MM.1S (cell line): Measurements from ENCODE around the gene MRPS35.

ENCODE experiments used
- DNase-seq: peaks from one replicate; pipeline ENCODE4 v3.0.0-alpha.2; 2015
- H2AFZ ChIP-seq: fragments of 300-600 bp; sonication (generic); 2 replicates; pipeline ENCODE4 v1.6.0; 2016; ENCODE audit warnings: antibody characterized with exemption, low read length
- H3F3A ChIP-seq: fragments of 300-600 bp; sonication (generic); 2 replicates; pipeline ENCODE4 v1.6.1; 2016; ENCODE audit warnings: mild to moderate bottlenecking, antibody characterized with exemption, low read length, moderate library complexity, mixed read lengths; ENCODE audit not compliant: insufficient read depth
- H3K27ac ChIP-seq: fragments of 300-600 bp; sonication (generic); 2 replicates; pipeline ENCODE4 v1.5.1; 2016; ENCODE audit warnings: mild to moderate bottlenecking, low read length
- H3K27me3 ChIP-seq: fragments of 300-600 bp; sonication (generic); replicated peaks from 2 replicates; pipeline ENCODE4 v1.6.0; 2016; ENCODE audit warnings: low read length; ENCODE audit not compliant: insufficient read depth
- H3K36me3 ChIP-seq: fragments of 300-600 bp; sonication (generic); replicated peaks from 2 replicates; pipeline ENCODE4 v1.6.1; 2016; ENCODE audit warnings: mild to moderate bottlenecking, low read length, mixed read lengths; ENCODE audit not compliant: insufficient read depth
- H3K4me1 ChIP-seq: fragments of 300-600 bp; sonication (generic); 2 replicates; pipeline ENCODE4 v1.6.1; 2016; ENCODE audit warnings: low read length, mixed read lengths
- H3K4me2 ChIP-seq: fragments of 300-600 bp; sonication (generic); 2 replicates; pipeline ENCODE4 v1.6.0; 2016; ENCODE audit warnings: low read depth, low read length
- H3K4me3 ChIP-seq: fragments of 300-600 bp; sonication (generic); 2 replicates; pipeline ENCODE4 v1.5.1; 2016; ENCODE audit warnings: low read length, mixed read lengths
- H3K79me2 ChIP-seq: fragments of 300-600 bp; sonication (generic); 2 replicates; pipeline ENCODE4 v1.6.1; 2016; ENCODE audit warnings: mixed run types, low read length, mixed read lengths
- H3K9ac ChIP-seq: fragments of 300-600 bp; sonication (generic); 2 replicates; pipeline ENCODE4 v1.6.1; 2016; ENCODE audit warnings: low read length, mixed read lengths
- H3K9me2 ChIP-seq: fragments of 300-600 bp; sonication (generic); replicated peaks from 2 replicates; pipeline ENCODE4 v1.6.1; 2016; ENCODE audit warnings: mild to moderate bottlenecking, low read length, mixed read lengths; ENCODE audit not compliant: insufficient read depth
- H3K9me3 ChIP-seq: fragments of 300-600 bp; sonication (generic); replicated peaks from 2 replicates; pipeline ENCODE4 v1.6.1; 2016; ENCODE audit warnings: mild to moderate bottlenecking, low read length, mixed read lengths; ENCODE audit not compliant: insufficient read depth
- H4K20me1 ChIP-seq: fragments of 300-600 bp; sonication (generic); 2 replicates; pipeline ENCODE4 v1.6.1; 2016; ENCODE audit warnings: mild to moderate bottlenecking, low read length, moderate library complexity, mixed read lengths; ENCODE audit not compliant: insufficient read depth
- CTCF ChIP-seq: fragments of 300-600 bp; sonication (generic); IDR thresholded peaks from 2 replicates; pipeline ENCODE4 v1.5.1; 2016; ENCODE audit warnings: antibody characterized with exemption, low read length, mixed read lengths
- EZH2 ChIP-seq: fragments of 300-600 bp; sonication (generic); optimal IDR thresholded peaks from 2 replicates; pipeline ENCODE3; 2017; ENCODE audit warnings: low read depth, mild to moderate bottlenecking, antibody characterized with exemption, low read length, mixed read lengths
- EZH2phosphoT487 ChIP-seq: fragments of 300-600 bp; sonication (generic); IDR thresholded peaks from 2 replicates; pipeline ENCODE4 v1.6.1; 2018; ENCODE audit warnings: antibody characterized with exemption, low read length

MRPS35 gene

GRCh38 chr12:27673101-27673718 is 37.4 kb upstream of the MRPS35 start:
- Histone ChIP-seq H2AFZ (no peak overlapping the region), H3K9me2 (no peaks in the 10 kb centered on the region), H3K36me3 (no peaks in the 10 kb centered on the region)

GRCh38 chr12:27674989-27675388 is 35.6 kb upstream of the MRPS35 start:
- Histone ChIP-seq H3F3A (no peaks in the 10 kb centered on the region), H3K9me3 (no peaks in the 10 kb centered on the region), H3K27ac (no peak overlapping the region), H3K4me3 (no peak overlapping the region), H3K4me2 (no peak overlapping the region), H2AFZ (no peak overlapping the region), H3K36me3 (no peaks in the 10 kb centered on the region), H4K20me1 (no peaks in the 10 kb centered on the region), H3K9ac (no peak overlapping the region), H3K9me2 (no peaks in the 10 kb centered on the region), H3K4me1 (no peaks in the 10 kb centered on the region; the same call in 1 of the 2 replicates), H3K79me2 (no peaks in the 10 kb centered on the region), H3K27me3 (no peaks in the 10 kb centered on the region)
- TF ChIP-seq CTCF (no peak), EZH2 (no peak), EZH2phosphoT487 (no peak)
- no peak for DNase-seq

More at GRCh38 chr12:27673101-27673718, 37.4 kb upstream of the MRPS35 start:
- Histone ChIP-seq H3K4me2 (no peak overlapping the region), H3K27me3 (no peaks in the 10 kb centered on the region), H3K79me2 (no peaks in the 10 kb centered on the region), H3K9ac (no peak overlapping the region), H3K4me1 (peaks cover 2% of the 10 kb centered on the region), H3K27ac (no peak overlapping the region), H3F3A (peaks cover under 1% of the 10 kb centered on the region; the same call in 1 of the 2 replicates), H4K20me1 (no peaks in the 10 kb centered on the region), H3K4me3 (no peak overlapping the region), H3K9me3 (no peaks in the 10 kb centered on the region)
- TF ChIP-seq EZH2phosphoT487 (no peak), EZH2 (no peak), CTCF (no peak)
- no peak for DNase-seq

- DNase-seq = no peak
- Histone ChIP-seq H3K27ac (no peak overlapping the region), H3K9me3 (no peaks in the 10 kb centered on the region), H3F3A (no peaks in the 10 kb centered on the region), H4K20me1 (no peaks in the 10 kb centered on the region), H3K36me3 (no peaks in the 10 kb centered on the region), H3K4me1 (no peaks in the 10 kb centered on the region; the same call in 1 of the 2 replicates), H3K27me3 (no peaks in the 10 kb centered on the region), H3K4me2 (no peak overlapping the region), H2AFZ (no peak overlapping the region), H3K9ac (no peak overlapping the region), H3K4me3 (no peak overlapping the region), H3K9me2 (no peaks in the 10 kb centered on the region), H3K79me2 (no peaks in the 10 kb centered on the region)
- no peak for TF ChIP-seq EZH2phosphoT487
Measured at GRCh38 chr12:27680619-27681018, 30.0 kb upstream of the MRPS35 start.

- H3K4me2 ChIP-seq = no peak overlapping the region
- H3K79me2 ChIP-seq = no peaks in the 10 kb centered on the region
- H3K4me1 ChIP-seq = no peaks in the 10 kb centered on the region; the same call in 1 of the 2 replicates
- H3K27me3 ChIP-seq = no peaks in the 10 kb centered on the region
- H3K4me3 ChIP-seq = no peak overlapping the region
- H3K9me2 ChIP-seq = no peaks in the 10 kb centered on the region
- H3K9me3 ChIP-seq = no peaks in the 10 kb centered on the region
- TF ChIP-seq CTCF (no peak), EZH2 (no peak), EZH2phosphoT487 (no peak)
- H3K9ac ChIP-seq = no peak overlapping the region
- H3K36me3 ChIP-seq = no peaks in the 10 kb centered on the region
- H3F3A ChIP-seq = no peaks in the 10 kb centered on the region
- no peak overlapping the region for H3K27ac ChIP-seq
- DNase-seq = no peak
- H2AFZ ChIP-seq = no peak overlapping the region
- H4K20me1 ChIP-seq = no peaks in the 10 kb centered on the region
Measured at GRCh38 chr12:27682534-27682933, 28.1 kb upstream of the MRPS35 start.
